Natural killer cell (primary cell): Measurements from ENCODE around the gene SORL1. TPM values are rescaled to one million over a fixed set of nuclear protein-coding genes. Genes with fewer than 3 reads are reported as not detected.

Experiments
- ATAC-seq, 3 donors: fragments of 150-1000 bp in 2 of 3; fragments of 200-7000 bp in 1 of 3; cut with Tn5 transposase; 1 replicate in 1 of 3; 2 replicates in 2 of 3; pipeline ENCODE4 v1.10.0; 2021; ENCODE audit warnings: mild to moderate bottlenecking in 2 of 3, moderate library complexity in 2 of 3
- DNase-seq, 2 donors: peaks; one replicate each; pipeline versions ENCODE4 v3.0.0 to v3.0.0-alpha.2; 2013 to 2021; ENCODE audit warnings: mixed read lengths in 1 of 2
- H3K27ac ChIP-seq: one replicate; pipeline ENCODE4 v1.5.1; 2013; ENCODE audit warnings: mild to moderate bottlenecking, low read length
- H3K27me3 ChIP-seq: one replicate; pipeline ENCODE4 v1.6.1; 2013; ENCODE audit warnings: low read length; ENCODE audit not compliant: control insufficient read depth, insufficient read depth
- H3K36me3 ChIP-seq: one replicate; pipeline ENCODE4 v1.6.1; 2013; ENCODE audit warnings: low read length; ENCODE audit not compliant: control insufficient read depth, insufficient read depth
- H3K4me1 ChIP-seq: one replicate; pipeline ENCODE4 v1.6.1; 2013; ENCODE audit warnings: low read length; ENCODE audit not compliant: control insufficient read depth, insufficient read depth
- H3K4me3 ChIP-seq: one replicate; pipeline ENCODE4 v1.5.1; 2013; ENCODE audit warnings: low read length
- H3K9me3 ChIP-seq: one replicate; pipeline ENCODE4 v1.6.1; 2013; ENCODE audit warnings: low read length; ENCODE audit not compliant: control insufficient read depth, insufficient read depth
- H3K27ac Mint-ChIP-seq, 2 donors: one replicate each; pipeline ENCODE4 v1.8.0; 2022; ENCODE audit warnings: mild to moderate bottlenecking in 2 of 2, mixed read lengths in 2 of 2, moderate library complexity in 1 of 2
- H3K27me3 Mint-ChIP-seq, 2 donors: one replicate each; pipeline ENCODE4 v1.8.0; 2022; ENCODE audit warnings: low read depth in 2 of 2, mixed read lengths in 2 of 2
- H3K36me3 Mint-ChIP-seq: one replicate; pipeline ENCODE4 v1.8.0; 2022; ENCODE audit warnings: mixed read lengths
- H3K4me1 Mint-ChIP-seq, 2 donors: one replicate each; pipeline ENCODE4 v1.8.0; 2022; ENCODE audit warnings: mixed read lengths in 2 of 2
- H3K4me3 Mint-ChIP-seq: one replicate; pipeline ENCODE4 v1.8.0; 2022; ENCODE audit warnings: mild to moderate bottlenecking, moderate library complexity, mixed read lengths
- H3K9me3 Mint-ChIP-seq, 2 donors: one replicate each; pipeline ENCODE4 v1.8.0; 2022; ENCODE audit warnings: mixed read lengths in 2 of 2
- CTCF ChIP-seq: fragments of 200-600 bp; IDR thresholded peaks from one replicate; pipeline ENCODE4 v1.8.0; 2022; ENCODE audit warnings: antibody characterized with exemption
- WGBS: methylation state at CpG from one replicate; pipeline ENCODE4 v1.1.7; 2013; ENCODE audit warnings: missing lambda C conversion rate; ENCODE audit not compliant: insufficient coverage; 5-methylcytosine and 5-hydroxymethylcytosine counted together
- intact Hi-C: fragments of 100-400 bp; cut with micrococcal nuclease; formaldehyde crosslinking; loops from one replicate; pipeline ENCODE4 v1.14.2; 2022
- total RNA-seq, 4 donors: library from RNA; stranded (reverse); fragments of 120-200 nt in 1 of 4; gene quantifications; one replicate each; pipeline versions ENCODE4 v1.2.3 to v1.2.4, GENCODE V29; 2013 to 2022

The SORL1 gene
- total RNA-seq, 3 donors from 2014 or later (not counting 1 experiment from before 2014, with no cell fraction given): 386 to 519 (median 456) TPM

- H3K9me3 Mint-ChIP-seq: peaks cover 0 to 8% of the 10 kb centered on the region in 2 donors
- H3K4me1 ChIP-seq: no peaks in the 10 kb centered on the region
Observed at GRCh38 chr11:121576531-121576930, 124.4 kb downstream of the SORL1 start.

GRCh38 chr11:121577106-121577848, 125.2 kb downstream of the SORL1 start:
- no peak for TF ChIP-seq CTCF
- H3K27me3 Mint-ChIP-seq: no peaks in the 10 kb centered on the region
- ATAC-seq: no peak
- peaks cover 90% of the 10 kb centered on the region for H3K36me3 ChIP-seq
- no peaks in the 10 kb centered on the region for H3K27me3 ChIP-seq
- intact Hi-C loops: no loop called here
- no peak overlapping the region for H3K27ac ChIP-seq
- H3K4me1 ChIP-seq: peaks cover under 1% of the 10 kb centered on the region
- DNase-seq: no peak
- WGBS: 85% methylated on average over 16 of the region's 16 CpGs
- H3K27ac Mint-ChIP-seq: peak overlapping the region; percentile 60 to 87
- no peaks in the 10 kb centered on the region for H3K9me3 ChIP-seq
- H3K4me3 Mint-ChIP-seq: no peak overlapping the region
- H3K4me1 Mint-ChIP-seq: peaks cover 18 to 34% of the 10 kb centered on the region in 2 donors
- no peak overlapping the region for H3K4me3 ChIP-seq
- peaks cover 0 to 8% of the 10 kb centered on the region in 2 donors for H3K9me3 Mint-ChIP-seq
- H3K36me3 Mint-ChIP-seq: peaks cover 52% of the 10 kb centered on the region

More at GRCh38 chr11:121576531-121576930, 124.4 kb downstream of the SORL1 start:
- no peaks in the 10 kb centered on the region for H3K27me3 Mint-ChIP-seq
- no peak overlapping the region for H3K4me3 ChIP-seq
- peaks cover 11 to 30% of the 10 kb centered on the region in 2 donors for H3K4me1 Mint-ChIP-seq
- WGBS: 86% methylated on average over 7 of the region's 7 CpGs
- intact Hi-C loops: no loop called here
- H3K9me3 ChIP-seq: no peaks in the 10 kb centered on the region
- DNase-seq (no peak), ATAC-seq (no peak)
- no peak overlapping the region for H3K4me3 Mint-ChIP-seq
- H3K27ac Mint-ChIP-seq: peak overlapping the region; percentile 60 to 87
- H3K27ac ChIP-seq: no peak overlapping the region
- no peaks in the 10 kb centered on the region for H3K27me3 ChIP-seq
- H3K36me3 Mint-ChIP-seq: peaks cover 52% of the 10 kb centered on the region
- no peak for TF ChIP-seq CTCF
- H3K36me3 ChIP-seq: peaks cover 95% of the 10 kb centered on the region

- peak overlapping the region; percentile 60 to 87 for H3K27ac Mint-ChIP-seq
- no peak for DNase-seq
- no peak for TF ChIP-seq CTCF
- H3K9me3 ChIP-seq: no peaks in the 10 kb centered on the region
- WGBS: 62% methylated on average over 6 of the region's 10 CpGs
- peaks cover 0 to 8% of the 10 kb centered on the region in 2 donors for H3K9me3 Mint-ChIP-seq
- no peak for ATAC-seq
- no peaks in the 10 kb centered on the region for H3K27me3 ChIP-seq
- peaks cover 52% of the 10 kb centered on the region for H3K36me3 Mint-ChIP-seq
- no peak overlapping the region for H3K4me3 ChIP-seq
- H3K36me3 ChIP-seq: peaks cover 93% of the 10 kb centered on the region
- intact Hi-C loops: no loop called here
- H3K4me1 Mint-ChIP-seq: peaks cover 30 to 46% of the 10 kb centered on the region in 2 donors
- H3K4me1 ChIP-seq: peaks cover 6% of the 10 kb centered on the region
- no peak overlapping the region for H3K4me3 Mint-ChIP-seq
- no peaks in the 10 kb centered on the region for H3K27me3 Mint-ChIP-seq
- H3K27ac ChIP-seq: no peak overlapping the region
Observed at GRCh38 chr11:121578251-121578976, 126.3 kb downstream of the SORL1 start.
